ENCODE results near the gene NUDT22.

- no peak for TF ChIP-seq GATA2 (IDR thresholded peaks at IDR 0.05; ENCODE audit: low read depth, low read length)
- no peak for TF ChIP-seq GATA3 (IDR thresholded peaks at IDR 0.05; ENCODE audit: low read depth, low read length)
Measured at GRCh38 chr11:64246871-64247728, 21.0 kb downstream of the NUDT22 start, which contains the start of gene PPP1R14B.
